ENCODE results near the gene GNG2.
A peak's percentile ranks its signal among the peaks of the same experiment; 100 is the strongest.
"Not testable (repeated sequence)": the region's sequence is repeated elsewhere in the genome, so short reads cannot be mapped to it uniquely, and the experiment has no call there.

The GNG2 gene

DNA sequence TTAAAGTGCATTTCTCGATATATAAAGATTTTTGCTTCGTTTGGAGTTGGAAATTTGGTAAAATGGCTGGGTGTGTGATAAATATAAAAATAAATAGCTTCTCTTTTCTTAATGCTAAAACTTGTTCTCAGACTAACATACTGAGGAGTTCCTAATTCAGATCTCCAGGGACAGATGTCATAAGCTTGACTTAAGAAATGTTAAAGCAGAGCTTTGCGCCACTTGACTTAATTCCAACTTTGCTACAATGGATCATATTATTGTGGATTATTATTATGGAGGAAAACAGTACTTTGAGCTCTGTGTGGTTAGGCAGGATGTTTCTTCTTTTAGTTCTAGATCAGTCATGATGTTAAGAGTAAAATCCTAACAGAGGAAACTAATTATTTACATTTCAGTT, 33.8 kb downstream of the GNG2 start:
- Histone ChIP-seq H3K36me3 (ENCODE audit: control insufficient read depth, insufficient read depth, low read length) (no peaks in the 10 kb centered on the region; the same call in 1 of the 2 replicates), H3K4me3 (replicated peaks; ENCODE audit: low read depth, low read length) (no peak overlapping the region), H3K27me3 (replicated peaks; ENCODE audit: control insufficient read depth, insufficient read depth, low read length) (no peaks in the 10 kb centered on the region)
- TF ChIP-seq, protein P1, sequence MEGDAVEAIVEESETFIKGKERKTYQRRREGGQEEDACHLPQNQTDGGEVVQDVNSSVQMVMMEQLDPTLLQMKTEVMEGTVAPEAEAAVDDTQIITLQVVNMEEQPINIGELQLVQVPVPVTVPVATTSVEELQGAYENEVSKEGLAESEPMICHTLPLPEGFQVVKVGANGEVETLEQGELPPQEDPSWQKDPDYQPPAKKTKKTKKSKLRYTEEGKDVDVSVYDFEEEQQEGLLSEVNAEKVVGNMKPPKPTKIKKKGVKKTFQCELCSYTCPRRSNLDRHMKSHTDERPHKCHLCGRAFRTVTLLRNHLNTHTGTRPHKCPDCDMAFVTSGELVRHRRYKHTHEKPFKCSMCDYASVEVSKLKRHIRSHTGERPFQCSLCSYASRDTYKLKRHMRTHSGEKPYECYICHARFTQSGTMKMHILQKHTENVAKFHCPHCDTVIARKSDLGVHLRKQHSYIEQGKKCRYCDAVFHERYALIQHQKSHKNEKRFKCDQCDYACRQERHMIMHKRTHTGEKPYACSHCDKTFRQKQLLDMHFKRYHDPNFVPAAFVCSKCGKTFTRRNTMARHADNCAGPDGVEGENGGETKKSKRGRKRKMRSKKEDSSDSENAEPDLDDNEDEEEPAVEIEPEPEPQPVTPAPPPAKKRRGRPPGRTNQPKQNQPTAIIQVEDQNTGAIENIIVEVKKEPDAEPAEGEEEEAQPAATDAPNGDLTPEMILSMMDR (IDR thresholded peaks at IDR 0.05; ENCODE audit: insufficient read depth, low read length, poor library complexity, severe bottlenecking) = no peak
- DNase-seq (ENCODE audit: extremely low read depth, insufficient read length) = no peak

DNA sequence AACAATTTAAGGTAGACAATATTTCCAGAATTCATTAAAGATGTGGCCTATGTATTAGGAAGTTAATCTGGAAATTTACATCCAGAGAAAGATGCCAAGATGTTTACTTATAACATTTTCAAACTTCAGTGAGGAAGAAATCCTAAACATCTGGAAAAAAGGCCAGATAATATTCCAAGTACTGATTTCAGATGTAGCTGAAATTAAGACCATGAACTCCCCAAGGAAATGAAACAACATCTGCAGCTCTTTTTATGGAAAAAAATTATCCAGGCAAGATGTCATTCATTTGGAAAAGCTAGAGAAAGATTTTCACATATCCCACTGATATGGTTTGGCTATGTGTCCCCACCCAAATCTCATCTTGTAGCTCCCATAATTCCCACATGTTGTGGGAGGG, 35.0 kb downstream of the GNG2 start:
- H3K27me3 ChIP-seq (replicated peaks; ENCODE audit: control insufficient read depth, insufficient read depth, low read length) = no peaks in the 10 kb centered on the region
- no peak overlapping the region for H3K4me3 ChIP-seq (replicated peaks; ENCODE audit: low read depth, low read length)
- TF ChIP-seq, protein P1 (IDR thresholded peaks at IDR 0.05; ENCODE audit: insufficient read depth, low read length, poor library complexity, severe bottlenecking) = no peak
- H3K36me3 ChIP-seq (ENCODE audit: control insufficient read depth, insufficient read depth, low read length) = no peaks in the 10 kb centered on the region; the same call in 1 of the 2 replicates
- DNase-seq (ENCODE audit: extremely low read depth, insufficient read length) = no peak

DNA sequence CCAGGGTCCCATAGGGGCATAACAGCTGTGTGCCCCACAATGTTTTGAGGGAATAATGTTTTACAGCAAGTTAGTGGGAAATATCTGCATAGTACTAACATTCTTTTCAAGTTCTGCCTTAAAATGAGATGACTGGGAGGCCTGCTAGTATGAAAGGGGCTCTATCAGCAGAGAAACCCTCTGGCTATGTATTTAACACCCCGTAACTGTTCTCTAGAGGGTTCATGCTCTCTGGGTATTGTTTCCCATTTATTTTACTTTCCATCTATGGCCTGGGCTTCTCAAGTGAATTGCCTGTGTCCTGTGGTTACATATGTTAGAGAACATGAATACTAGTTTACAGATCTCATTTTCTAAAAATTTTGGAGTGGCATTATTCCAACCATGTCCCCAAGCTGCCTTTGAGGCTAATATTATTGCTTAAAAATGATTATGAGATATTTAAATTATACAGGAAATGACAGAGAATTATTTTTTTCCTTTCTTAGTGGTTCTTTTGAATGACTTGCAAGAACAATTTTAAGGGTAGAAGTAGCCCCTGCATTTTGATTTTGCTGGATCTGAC, 37.5 kb downstream of the GNG2 start:
- Histone ChIP-seq H3K4me3 (replicated peaks; ENCODE audit: low read depth, low read length) (no peak overlapping the region), H3K36me3 (ENCODE audit: control insufficient read depth, insufficient read depth, low read length) (no peaks in the 10 kb centered on the region; the same call in 1 of the 2 replicates), H3K27me3 (replicated peaks; ENCODE audit: control insufficient read depth, insufficient read depth, low read length) (no peaks in the 10 kb centered on the region)
- DNase-seq (ENCODE audit: extremely low read depth, insufficient read length) = no peak
- TF ChIP-seq, protein P1 (IDR thresholded peaks at IDR 0.05; ENCODE audit: insufficient read depth, low read length, poor library complexity, severe bottlenecking) = no peak

DNA sequence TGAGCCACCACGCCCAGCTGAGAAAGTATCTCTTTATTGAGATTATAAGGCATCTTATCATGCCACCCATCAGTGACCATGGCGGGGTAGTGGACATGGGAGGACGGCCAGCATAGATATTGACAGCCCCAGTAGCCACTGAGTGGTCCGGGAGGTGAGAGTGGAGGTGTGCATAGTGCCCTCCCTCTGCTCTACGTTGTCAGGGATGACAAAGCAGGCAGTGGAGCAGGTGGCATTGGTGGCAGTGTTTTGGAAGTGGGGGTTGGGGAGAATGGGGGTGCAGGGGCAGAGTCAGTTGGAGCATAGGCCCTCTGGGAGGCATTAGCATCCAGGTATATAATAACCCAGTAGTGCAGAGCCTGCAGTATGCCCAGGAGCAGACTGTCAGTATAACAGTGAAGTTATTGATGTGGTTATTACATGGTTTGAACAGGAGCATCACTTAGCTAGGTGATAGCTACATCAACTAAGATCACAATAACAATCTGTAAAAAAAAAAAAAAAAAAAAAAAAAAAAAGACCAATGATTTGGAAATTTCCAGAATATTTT, 41.1 kb downstream of the GNG2 start:
- no peaks in the 10 kb centered on the region for H3K27me3 ChIP-seq (replicated peaks; ENCODE audit: control insufficient read depth, insufficient read depth, low read length)
- H3K4me3 ChIP-seq (replicated peaks; ENCODE audit: low read depth, low read length) = no peak overlapping the region
- DNase-seq (ENCODE audit: extremely low read depth, insufficient read length) = no peak
- TF ChIP-seq, protein P1 (IDR thresholded peaks at IDR 0.05; ENCODE audit: insufficient read depth, low read length, poor library complexity, severe bottlenecking) = no peak
- no peaks in the 10 kb centered on the region; the same call in none of the 2 replicates for H3K36me3 ChIP-seq (ENCODE audit: control insufficient read depth, insufficient read depth, low read length)

DNA sequence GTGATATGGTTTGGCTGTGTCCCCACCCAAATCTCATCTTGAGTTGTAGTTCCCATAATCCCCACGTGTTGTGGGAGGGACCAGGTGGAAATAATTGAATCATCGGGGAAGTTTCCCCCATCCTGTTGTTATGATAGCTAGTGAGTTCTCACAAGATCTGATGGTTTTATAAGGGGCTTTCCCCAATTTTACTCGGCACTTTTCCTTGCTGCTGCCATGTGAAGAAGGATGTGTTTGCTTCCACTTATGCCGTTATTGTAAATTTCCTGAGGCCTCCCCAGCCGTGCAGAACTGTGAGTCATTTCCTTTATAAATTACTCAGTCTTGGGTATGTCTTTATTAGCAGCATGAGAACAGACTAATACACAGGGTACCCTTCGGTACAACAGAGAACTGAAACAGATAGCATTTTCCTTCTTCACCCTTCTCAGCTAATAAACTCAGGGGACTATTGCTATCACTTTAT, 45.3 kb downstream of the GNG2 start:
- not testable (repeated sequence) for H3K4me3 ChIP-seq (replicated peaks; ENCODE audit: low read depth, low read length); H3K36me3 ChIP-seq (ENCODE audit: control insufficient read depth, insufficient read depth, low read length); H3K27me3 ChIP-seq (replicated peaks; ENCODE audit: control insufficient read depth, insufficient read depth, low read length)
- DNase-seq (ENCODE audit: extremely low read depth, insufficient read length) = peak; percentile 28

DNA sequence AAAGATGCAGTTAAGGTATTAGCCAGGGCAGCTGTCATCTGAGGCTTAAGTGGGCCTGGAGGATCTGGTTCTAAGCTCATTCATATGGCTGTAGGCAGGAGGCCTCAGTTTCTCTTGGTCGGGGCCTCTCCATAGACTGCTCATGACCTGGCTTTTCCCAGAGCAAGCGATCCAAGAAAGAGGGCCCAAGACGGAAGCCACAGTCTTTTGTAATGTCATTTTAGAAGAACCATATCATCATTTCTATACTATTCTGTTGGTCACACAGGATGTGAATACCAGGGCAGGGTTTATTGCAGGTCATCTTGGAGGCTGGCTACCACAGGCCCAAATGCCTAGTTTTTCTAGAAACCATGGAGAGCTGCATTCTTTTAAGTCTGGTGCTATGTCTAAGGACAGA, 47.7 kb downstream of the GNG2 start:
- TF ChIP-seq, protein P1 (IDR thresholded peaks at IDR 0.05; ENCODE audit: insufficient read depth, low read length, poor library complexity, severe bottlenecking) = no peak
- no peak overlapping the region for H3K4me3 ChIP-seq (replicated peaks; ENCODE audit: low read depth, low read length)
- DNase-seq (ENCODE audit: extremely low read depth, insufficient read length) = no peak
- no peaks in the 10 kb centered on the region; the same call in 1 of the 2 replicates for H3K36me3 ChIP-seq (ENCODE audit: control insufficient read depth, insufficient read depth, low read length)
- no peaks in the 10 kb centered on the region for H3K27me3 ChIP-seq (replicated peaks; ENCODE audit: control insufficient read depth, insufficient read depth, low read length)
